ENCODE data around the gene RAB4B.
"Not testable (repeated sequence)": the region's sequence is repeated elsewhere in the genome, so short reads cannot be mapped to it uniquely, and the experiment has no call there.

RAB4B gene

DNA sequence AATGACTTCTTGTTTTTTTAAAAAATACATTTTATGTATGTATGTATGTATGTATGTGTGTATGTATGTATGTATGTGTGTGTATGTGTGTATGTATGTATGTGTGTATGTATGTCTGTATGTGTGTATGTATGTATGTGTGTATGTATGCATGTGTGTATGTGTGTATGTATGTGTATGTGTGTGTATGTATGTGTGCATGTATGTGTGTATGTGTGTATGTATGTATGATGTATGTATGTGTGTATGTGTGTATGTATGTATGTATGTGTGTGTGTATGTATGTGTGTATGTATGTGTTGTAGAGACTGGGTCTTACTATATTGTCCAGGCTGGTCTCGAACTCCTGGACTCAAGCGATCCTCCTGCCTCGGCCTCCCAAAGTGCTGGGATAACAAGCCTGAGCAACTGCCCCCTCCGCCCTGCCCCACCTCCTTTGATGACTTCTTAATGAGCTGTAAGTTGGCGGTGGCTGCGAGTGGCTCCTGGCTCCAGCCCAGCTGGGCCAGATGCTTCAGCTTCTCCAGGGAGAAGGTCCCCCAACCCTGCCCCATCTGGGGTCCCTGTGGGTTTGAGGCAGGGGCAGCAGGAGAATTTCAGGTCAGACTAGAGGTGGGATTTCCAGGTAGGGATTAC, 47.5 kb downstream of the RAB4B start:
- DNase-seq, result not testable (repeated sequence)

DNA sequence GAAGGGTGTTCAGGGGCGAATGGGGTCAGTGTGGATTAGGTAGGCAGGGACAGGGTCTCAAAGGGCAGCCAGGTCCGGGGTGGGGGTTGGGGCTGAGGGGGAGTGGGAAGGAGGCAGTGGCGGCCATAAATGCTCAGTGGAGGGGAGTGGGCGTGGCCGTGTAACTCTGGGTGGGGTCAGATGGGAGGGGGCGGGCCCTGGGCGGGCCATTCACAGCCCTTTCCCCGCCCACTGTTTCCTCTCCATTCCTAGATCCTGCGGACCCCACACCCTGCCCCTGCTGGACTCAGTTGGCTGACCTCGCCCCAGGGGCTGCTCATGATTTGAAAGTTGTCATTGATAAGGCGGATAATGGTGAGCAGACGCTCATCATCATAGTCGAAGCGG, 48.3 kb downstream of the RAB4B start:
- DNase-seq, result not testable (repeated sequence)

DNA sequence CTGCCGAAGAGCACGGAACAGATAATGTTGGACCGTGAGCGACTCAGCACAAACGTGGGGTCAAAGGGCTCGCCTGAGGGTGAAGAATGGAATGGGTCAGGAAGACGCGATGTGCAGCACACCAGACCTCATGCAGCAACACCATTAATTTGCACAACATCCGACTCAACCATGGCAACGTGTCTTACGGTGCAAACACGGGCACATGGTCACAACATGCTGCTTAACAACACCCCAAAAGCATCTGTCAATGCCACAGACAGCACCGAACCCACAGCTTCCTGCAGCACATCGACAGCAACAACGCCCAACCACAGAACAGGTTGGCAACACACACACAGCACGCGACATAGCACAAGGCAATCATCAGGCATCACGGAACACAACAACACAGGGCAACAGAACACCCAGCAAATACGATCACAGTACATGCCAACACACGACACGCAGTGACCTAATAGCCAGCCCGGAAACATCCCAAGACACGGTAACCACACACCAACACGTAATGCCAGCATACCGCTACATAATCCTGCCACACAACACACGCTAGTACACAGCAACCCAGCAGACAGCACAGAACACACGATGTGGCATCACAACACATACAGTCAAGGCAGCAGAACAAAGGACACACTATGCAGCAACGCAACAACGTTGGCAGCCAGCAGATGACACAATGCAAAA, 48.8 kb downstream of the RAB4B start:
- peak; percentile 39 for DNase-seq

DNA sequence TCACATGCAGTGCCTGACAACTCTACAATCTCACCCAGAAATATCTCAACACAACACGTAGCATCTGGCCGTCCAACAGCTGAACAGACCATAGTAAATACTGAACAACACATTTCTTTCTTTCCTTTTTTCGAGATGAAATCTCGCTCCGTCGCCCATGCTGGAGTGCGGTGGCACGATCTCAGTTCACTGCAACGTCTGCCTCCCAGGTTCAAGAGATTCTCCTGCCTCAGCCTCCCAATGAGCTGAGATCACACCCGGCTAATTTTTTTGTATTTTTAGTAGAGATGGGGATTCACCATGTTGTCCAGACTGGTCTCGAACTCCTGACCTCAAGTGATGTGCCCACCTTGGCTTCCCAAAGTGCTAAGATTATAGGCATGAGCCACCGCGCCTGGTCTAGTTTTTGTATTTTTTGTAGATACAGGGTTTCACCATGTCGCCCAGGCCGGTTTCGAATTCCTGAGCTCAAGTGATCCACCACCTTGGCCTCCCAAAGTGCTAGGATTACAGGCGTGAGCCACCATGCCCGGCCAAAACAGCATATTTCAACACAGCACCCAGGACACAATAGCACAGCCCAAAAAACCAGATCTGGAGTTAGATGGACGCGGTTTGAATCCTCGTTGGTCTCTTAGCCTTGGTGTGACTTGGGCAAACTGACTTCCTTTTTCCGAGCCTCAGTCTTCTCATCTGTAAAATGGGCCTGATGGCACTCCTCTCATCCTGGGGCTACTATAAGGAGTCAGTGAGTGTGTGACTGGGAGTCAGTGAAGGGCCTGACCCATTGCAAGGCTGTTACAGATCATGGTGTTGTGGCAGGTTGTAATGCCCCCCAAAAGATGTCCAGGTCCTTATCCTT, 49.6 kb downstream of the RAB4B start:
- peak; percentile 16 for DNase-seq

DNA sequence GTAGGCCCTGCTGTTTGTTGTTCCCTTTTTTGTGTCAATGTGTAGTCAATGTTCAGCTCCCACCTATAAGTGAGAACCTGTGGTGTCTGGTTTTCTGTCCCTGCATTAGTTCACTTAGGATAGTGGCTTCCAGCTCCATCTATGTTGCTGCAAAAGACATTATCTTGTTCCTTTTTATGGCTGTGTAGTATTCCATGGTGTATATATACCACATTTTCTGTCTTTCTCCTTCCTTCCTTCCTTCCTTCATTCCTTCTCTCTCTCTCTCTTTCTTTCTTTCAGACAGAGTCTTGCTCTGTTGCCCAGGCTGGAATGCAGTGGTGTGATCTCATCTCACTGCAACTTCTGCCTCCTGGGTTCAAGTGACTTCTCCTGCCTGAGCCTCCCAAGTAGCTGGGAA, 51.2 kb downstream of the RAB4B start:
- DNase-seq, result no peak

DNA sequence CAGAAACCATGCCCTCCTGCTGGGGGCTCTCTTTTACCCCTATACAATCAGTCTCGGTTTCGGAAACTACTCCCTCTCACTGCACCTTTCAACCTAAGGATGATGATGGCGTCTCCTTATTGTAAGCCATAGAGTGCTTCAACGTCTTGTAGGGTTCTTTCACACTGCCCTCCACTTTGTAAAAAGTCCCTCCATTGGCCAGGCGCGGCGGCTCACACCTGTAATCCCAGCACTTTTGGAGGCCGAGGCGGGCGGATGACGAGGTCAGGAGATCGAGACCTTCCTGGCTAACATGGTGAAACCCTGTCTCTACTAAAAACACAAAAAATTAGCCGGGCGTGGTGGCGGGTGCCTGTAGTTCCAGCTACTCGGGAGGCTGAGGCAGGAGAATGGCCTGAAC, 52.7 kb downstream of the RAB4B start:
- DNase-seq, result not testable (repeated sequence)

DNA sequence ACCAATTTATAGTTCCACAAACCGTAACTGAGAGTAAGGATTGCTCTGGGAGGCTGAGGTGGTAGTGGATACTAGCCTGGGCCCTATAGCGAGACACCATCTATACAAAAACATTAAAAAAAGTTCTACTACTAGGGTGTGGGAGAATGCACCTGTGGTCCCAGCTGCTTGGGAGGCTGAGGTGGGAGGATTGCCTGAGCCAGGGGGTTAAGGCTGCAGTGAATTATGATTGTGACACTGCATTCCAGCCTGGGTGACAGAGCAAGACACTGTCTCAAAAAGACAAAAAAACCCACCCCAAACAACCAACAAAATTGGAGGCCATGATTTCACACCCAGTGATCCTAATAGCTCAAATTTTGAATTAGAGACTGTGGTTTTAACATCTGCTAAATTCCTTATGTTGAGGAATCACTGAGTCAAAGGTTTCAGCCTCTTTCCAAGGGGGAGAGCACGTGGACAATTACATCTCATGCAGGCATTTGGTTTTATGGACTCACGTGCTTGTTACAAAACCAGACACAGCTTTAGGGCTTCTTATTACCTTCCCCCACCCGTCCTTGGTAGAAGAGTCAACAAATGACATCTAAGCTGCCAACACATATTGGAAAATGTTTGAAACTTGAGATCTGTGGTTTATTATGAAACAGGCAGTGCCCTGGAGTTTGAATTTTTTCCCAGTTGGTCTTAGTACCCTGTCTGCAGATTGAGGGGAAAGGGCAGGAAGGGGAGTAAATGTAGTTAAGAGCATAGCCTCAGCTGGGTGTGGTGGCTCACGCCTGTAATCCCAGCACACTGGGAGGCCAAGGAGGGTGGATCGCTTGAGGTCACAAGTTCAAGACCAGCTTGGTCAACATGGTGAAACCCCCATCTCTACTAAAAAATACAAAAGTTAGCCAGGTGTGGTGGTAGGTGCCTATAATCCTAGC, 53.7 kb downstream of the RAB4B start:
- DNase-seq, result no peak

DNA sequence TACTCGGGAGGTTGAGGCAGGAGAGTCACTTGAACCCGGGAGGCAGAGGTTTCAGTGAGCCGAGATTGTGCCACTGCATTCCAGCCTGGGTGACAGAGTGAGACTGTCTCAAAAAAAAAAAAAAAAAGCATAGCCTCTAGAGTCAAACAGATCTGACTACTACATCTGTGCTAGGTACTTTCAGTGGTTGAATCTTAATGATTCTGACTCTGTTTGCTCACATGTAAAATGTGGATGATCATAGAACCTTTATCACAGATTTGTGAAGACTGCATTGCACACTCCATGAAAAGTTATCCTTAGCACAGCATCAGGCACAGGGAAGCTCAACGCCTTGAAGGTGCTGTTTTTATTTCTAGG, 54.4 kb downstream of the RAB4B start:
- DNase-seq, result not testable (repeated sequence)

DNA sequence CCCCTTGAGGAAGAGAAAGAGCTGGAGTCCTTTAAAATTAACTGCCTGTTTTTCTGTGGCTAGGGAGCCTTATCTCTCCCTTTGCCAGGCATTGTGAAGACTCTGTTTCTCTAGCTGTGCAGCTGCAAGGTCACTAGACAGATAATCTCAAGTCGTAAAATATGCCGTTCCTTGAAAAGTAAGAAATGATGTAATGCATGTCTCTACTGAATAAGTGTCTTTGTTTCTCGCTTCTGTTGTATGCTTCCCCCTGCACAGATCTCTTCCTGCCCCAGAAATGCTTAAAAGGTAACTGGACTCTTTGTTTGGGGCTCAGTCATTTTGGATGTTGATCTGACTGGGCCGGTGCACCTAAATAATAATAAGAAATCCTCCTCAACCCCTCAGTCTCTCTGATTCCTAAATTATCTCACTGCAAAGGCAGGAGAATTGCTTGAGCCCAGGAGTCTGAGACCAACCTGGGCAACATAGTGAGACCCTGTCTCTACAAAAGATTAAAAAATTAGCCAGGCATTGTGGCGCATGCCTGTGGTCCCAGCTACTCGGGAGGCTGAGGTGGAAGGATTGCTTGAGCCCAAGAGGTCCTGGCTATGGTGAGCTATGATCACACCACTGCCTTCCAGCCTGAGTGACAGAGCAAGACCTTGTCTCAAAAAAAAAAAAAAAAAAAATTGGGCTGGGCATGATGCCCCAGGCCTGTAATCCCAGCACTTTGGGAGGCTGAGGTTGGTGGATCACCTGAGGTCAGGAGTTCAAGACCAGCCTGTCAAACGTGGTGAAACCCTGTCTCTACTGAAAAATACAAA, 55.9 kb downstream of the RAB4B start:
- not testable (repeated sequence) for DNase-seq

DNA sequence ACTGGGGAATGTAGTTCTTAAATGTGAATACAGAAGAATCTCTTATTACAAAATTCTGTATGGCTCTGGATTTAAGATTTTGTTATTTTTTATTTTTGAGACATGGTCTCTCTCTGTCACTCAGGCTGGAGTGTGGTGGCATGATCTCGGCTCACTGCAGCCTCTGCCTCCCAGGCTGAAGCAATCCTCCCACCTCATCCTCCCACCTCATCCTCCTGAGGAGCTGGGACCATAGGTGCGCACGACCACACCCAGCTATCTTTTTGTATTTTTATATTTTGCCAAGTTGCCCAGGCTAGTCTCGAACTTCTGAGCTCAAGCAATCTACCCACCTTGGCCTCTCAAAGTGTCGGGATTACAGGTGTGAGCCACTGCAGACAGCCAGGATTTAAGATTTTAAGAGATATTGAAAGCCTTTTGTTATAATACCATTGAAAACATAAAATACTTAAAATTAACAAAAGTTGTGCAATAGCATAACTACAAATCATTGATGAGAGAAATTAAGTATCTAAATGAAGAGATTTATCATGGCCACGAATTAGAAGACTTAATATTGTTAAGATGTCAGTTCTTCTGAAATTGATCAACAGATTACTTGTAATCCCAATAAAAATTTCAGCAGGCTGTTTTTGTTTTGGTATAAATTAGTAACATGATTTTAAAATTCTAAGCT, 58.8 kb downstream of the RAB4B start:
- no peak for DNase-seq

DNA sequence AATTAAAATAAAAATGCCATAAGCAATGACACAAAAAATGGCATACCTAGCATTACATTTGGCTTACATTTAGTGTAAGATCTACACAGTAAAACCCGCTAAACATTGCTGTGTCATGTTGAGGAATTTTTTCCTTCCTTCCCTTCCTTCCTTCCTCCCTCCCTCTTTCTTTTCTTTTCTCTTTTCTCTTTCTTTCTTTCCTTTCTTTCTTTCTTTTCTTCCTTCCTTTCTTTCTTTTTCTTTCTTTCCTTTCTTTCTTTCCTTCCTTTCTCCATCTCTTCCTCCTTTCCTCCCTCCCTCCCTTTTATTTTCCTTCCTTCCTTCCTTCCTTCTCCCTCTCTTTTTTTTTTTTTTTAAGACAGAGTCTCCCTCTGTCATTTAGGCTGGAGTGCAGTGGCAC, 60.4 kb downstream of the RAB4B start:
- DNase-seq, result not testable (repeated sequence)

DNA sequence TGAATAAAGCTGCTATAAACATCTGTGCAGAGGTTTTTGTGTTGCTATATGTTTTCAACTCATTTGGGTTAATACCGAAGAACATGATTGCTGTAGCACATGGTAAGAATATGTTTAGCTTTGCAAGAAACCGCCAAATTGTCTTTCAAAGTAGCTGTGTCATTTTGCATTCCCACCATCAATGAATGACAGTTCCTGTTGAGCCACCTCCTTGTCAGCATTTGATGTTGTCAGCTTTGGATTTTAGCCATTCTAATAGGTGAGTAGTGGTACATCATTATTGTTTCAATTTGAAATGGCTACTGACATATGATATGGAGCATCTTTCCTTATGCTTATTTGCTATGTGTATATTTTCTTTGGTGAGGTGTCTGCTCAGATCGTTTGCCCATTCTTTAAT, 64.0 kb downstream of the RAB4B start:
- DNase-seq, result not testable (repeated sequence)

DNA sequence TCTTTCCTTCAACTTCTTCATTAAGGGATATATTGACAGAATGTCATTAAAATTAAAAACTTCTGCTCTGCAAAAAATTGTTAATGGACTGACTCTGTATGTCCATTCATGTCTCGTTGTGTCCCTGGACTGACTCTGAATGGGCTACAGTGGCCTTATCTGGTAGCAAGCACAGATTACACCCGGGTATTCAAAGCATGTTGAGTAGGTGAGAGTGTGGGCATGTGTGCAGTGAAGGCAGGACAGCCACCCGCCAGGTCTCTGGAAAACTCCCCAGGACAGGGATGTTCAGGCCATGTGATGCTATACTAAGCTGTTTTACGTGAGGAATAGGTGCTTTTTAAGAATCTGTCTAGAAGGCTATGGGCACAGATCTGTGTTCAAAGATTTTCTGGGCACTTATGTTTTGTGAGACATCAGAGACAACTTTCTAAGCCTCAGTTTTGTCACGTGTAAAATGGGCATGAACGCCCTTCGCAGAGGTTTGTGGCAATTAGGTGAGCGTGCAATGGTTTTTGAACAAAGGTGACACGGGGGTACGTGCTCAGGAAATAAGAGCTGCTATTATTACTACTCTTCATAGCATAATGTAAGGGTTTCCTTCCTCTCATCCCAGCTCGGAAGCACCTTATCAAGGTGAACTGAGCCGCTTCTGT, 65.1 kb downstream of the RAB4B start:
- not testable (repeated sequence) for DNase-seq

DNA sequence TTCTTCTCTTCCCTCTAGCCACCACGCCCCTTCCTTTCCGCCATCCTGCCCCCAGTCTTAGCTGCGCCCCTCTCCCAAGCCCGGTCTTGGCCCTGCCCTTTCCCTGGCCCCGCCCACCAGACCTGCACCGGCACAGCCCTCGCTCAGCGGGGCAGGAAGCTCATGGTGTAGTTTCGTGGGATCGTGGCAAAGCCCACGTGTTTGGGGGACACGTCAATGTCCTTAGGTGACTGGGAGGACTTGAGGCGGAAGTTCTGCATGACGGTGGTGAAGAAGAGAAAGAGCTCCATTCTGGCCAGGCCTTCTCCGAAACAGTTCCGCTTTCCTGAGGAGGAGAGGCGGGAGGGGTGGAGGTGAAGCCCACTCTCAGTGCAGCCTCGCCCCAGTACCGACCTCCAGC, 65.6 kb downstream of the RAB4B start:
- peak; percentile 81 for DNase-seq
